IMR-90 (cell line): Measurements from ENCODE around the gene SLC37A1. TPM values are rescaled to one million over a fixed set of nuclear protein-coding genes. Genes with fewer than 3 reads are reported as not detected.

ENCODE experiments used
- ATAC-seq: fragments of 200-7000 bp; cut with Tn5 transposase; 2 replicates; pipeline ENCODE4 v1.9.1; 2020; ENCODE audit warnings: low read depth, mild to moderate bottlenecking, moderate library complexity
- BruUV-seq: library from RNA; stranded (reverse); fragments of 400-500 nt; replicated peaks from 2 replicates; lab custom pipeline; 2021; lab: Mats Ljungman, UMichigan
- CTCF ChIA-PET: fragments of 300-600 bp; formaldehyde crosslinking; extraction: SDS; loops from one replicate; lab custom pipeline; 2021; ENCODE audit warnings: antibody characterized with exemption; lab: Yijun Ruan, JAX
- POLR2A ChIA-PET: fragments of 300-600 bp; sonication (Branson Sonifier 250); formaldehyde crosslinking; loops from one replicate; lab custom pipeline; 2022; ENCODE audit warnings: antibody characterized with exemption; ENCODE audit not compliant: unreplicated experiment; lab: Charles Lee
- DNase-seq: peaks from one replicate; pipeline ENCODE4 v3.0.0; 2013
- H2AFZ ChIP-seq: replicated peaks from 2 replicates; pipeline ENCODE3; 2013; ENCODE audit warnings: low read length, mild to moderate bottlenecking; ENCODE audit not compliant: poor library complexity
- H2AK5ac ChIP-seq: 2 replicates; pipeline ENCODE4 v1.6.1; 2013; ENCODE audit warnings: low read depth, low read length, inconsistent platforms
- H2AK9ac ChIP-seq: replicated peaks from 2 replicates; pipeline ENCODE3; 2013; ENCODE audit warnings: mild to moderate bottlenecking, low read depth, low read length, moderate library complexity; ENCODE audit not compliant: poor library complexity
- H2BK120ac ChIP-seq: 2 replicates; pipeline ENCODE4 v1.6.1; 2013; ENCODE audit warnings: low read depth, low read length, inconsistent platforms
- H2BK15ac ChIP-seq: 3 replicates; pipeline ENCODE4 v1.6.1; 2013; ENCODE audit warnings: low read depth, low read length, inconsistent platforms
- H2BK20ac ChIP-seq: 2 replicates; pipeline ENCODE4 v1.6.1; 2013; ENCODE audit warnings: low read depth, mild to moderate bottlenecking, inconsistent platforms, low read length, moderate library complexity
- H2BK5ac ChIP-seq: 2 replicates; pipeline ENCODE4 v1.6.1; 2013; ENCODE audit warnings: mild to moderate bottlenecking, low read depth, low read length, inconsistent platforms; ENCODE audit not compliant: poor library complexity, severe bottlenecking
- H3K14ac ChIP-seq: replicated peaks from 2 replicates; pipeline ENCODE4 v1.6.1; 2013; ENCODE audit warnings: low read depth, low read length, inconsistent platforms
- H3K18ac ChIP-seq: 2 replicates; pipeline ENCODE4 v1.6.1; 2013; ENCODE audit warnings: low read depth, low read length, control low read depth
- H3K23ac ChIP-seq: 2 replicates; pipeline ENCODE4 v1.6.1; 2013; ENCODE audit warnings: low read depth, low read length, inconsistent platforms
- H3K27ac ChIP-seq: 2 replicates; pipeline ENCODE4 v1.5.1; 2013; ENCODE audit warnings: mild to moderate bottlenecking, control low read depth, low read length; ENCODE audit not compliant: insufficient read depth
- H3K27me3 ChIP-seq: 2 replicates; pipeline ENCODE4 v1.6.1; 2013; ENCODE audit warnings: low read length; ENCODE audit not compliant: control insufficient read depth, insufficient read depth
- H3K36me3 ChIP-seq: 2 replicates; pipeline ENCODE4 v1.6.1; 2013; ENCODE audit warnings: low read length, mixed read lengths; ENCODE audit not compliant: control insufficient read depth, insufficient read depth
- H3K4ac ChIP-seq: 2 replicates; pipeline ENCODE4 v1.6.1; 2013; ENCODE audit warnings: low read depth, low read length, inconsistent platforms
- H3K4me1 ChIP-seq: 2 replicates; pipeline ENCODE4 v1.6.1; 2013; ENCODE audit warnings: low read length, mixed read lengths; ENCODE audit not compliant: control insufficient read depth, insufficient read depth
- H3K4me2 ChIP-seq: 2 replicates; pipeline ENCODE4 v1.6.1; 2013; ENCODE audit warnings: low read depth, mild to moderate bottlenecking, control low read depth, low read length, moderate library complexity
- H3K4me3 ChIP-seq: 2 replicates; pipeline ENCODE4 v1.5.1; 2013; ENCODE audit warnings: low read depth, mild to moderate bottlenecking, control low read depth, low read length, moderate library complexity; ENCODE audit not compliant: insufficient read depth
- H3K56ac ChIP-seq: 2 replicates; pipeline ENCODE4 v1.6.1; 2013; ENCODE audit warnings: low read length, inconsistent platforms; ENCODE audit not compliant: insufficient read depth; ENCODE audit errors: extremely low read depth
- H3K79me1 ChIP-seq, 2 experiments: 2 replicates each; pipeline ENCODE4 v1.6.1; 2013; ENCODE audit warnings: low read length in 2 of 2, inconsistent platforms in 1 of 2, low read depth in 1 of 2
- H3K9ac ChIP-seq: 2 replicates; pipeline ENCODE4 v1.6.1; 2013; ENCODE audit warnings: low read depth, low read length, control low read depth
- H3K9me1 ChIP-seq: 2 replicates; pipeline ENCODE4 v1.6.1; 2013; ENCODE audit warnings: low read length, inconsistent platforms; ENCODE audit not compliant: insufficient read depth
- H3K9me3 ChIP-seq: 2 replicates; pipeline ENCODE4 v1.6.1; 2013; ENCODE audit warnings: low read length; ENCODE audit not compliant: control insufficient read depth, insufficient read depth
- H4K20me1 ChIP-seq: 2 replicates; pipeline ENCODE4 v1.6.1; 2013; ENCODE audit warnings: low read length, inconsistent platforms; ENCODE audit not compliant: insufficient read depth
- H4K5ac ChIP-seq: 2 replicates; pipeline ENCODE4 v1.6.1; 2013; ENCODE audit warnings: mild to moderate bottlenecking, low read depth, low read length, control low read depth
- H4K8ac ChIP-seq, 2 experiments: 2 replicates each; pipeline ENCODE4 v1.6.1; 2013; ENCODE audit warnings: low read depth in 2 of 2, low read length in 2 of 2, control low read depth in 1 of 2, inconsistent platforms in 1 of 2
- H4K91ac ChIP-seq: 2 replicates; pipeline ENCODE4 v1.6.1; 2013; ENCODE audit warnings: low read depth, low read length, inconsistent platforms; ENCODE audit not compliant: insufficient read depth
- BHLHE40 ChIP-seq: fragments of 150-350 bp; IDR thresholded peaks from 2 replicates; pipeline ENCODE4 v1.6.1; 2016; ENCODE audit warnings: mild to moderate bottlenecking, low read depth, low read length
- CEBPB ChIP-seq: IDR thresholded peaks from 2 replicates; pipeline ENCODE4 v1.6.1; 2012; ENCODE audit warnings: low read depth, low read length, improper control_type of control experiment
- CHD1 ChIP-seq: IDR thresholded peaks from 2 replicates; pipeline ENCODE4 v1.6.1; 2012; ENCODE audit warnings: low read depth, low read length, improper control_type of control experiment
- FOS ChIP-seq: fragments of 150-350 bp; IDR thresholded peaks from 2 replicates; pipeline ENCODE4 v1.6.1; 2016; ENCODE audit warnings: low read depth, low read length
- MAFK ChIP-seq: IDR thresholded peaks from 2 replicates; pipeline ENCODE4 v1.6.1; 2012; ENCODE audit warnings: low read depth, low read length, improper control_type of control experiment
- MAZ ChIP-seq: IDR thresholded peaks from 2 replicates; pipeline ENCODE4 v1.6.1; 2012; ENCODE audit warnings: low read depth, mild to moderate bottlenecking, low read length, improper control_type of control experiment, moderate library complexity, borderline replicate concordance
- MXI1 ChIP-seq: IDR thresholded peaks from 2 replicates; pipeline ENCODE4 v1.6.1; 2012; ENCODE audit warnings: low read depth, mild to moderate bottlenecking, low read length, moderate library complexity, borderline replicate concordance
- NFE2L2 ChIP-seq: fragments of 150-350 bp; IDR thresholded peaks from 2 replicates; pipeline ENCODE4 v1.6.1; 2016; ENCODE audit warnings: low read depth, mild to moderate bottlenecking, low read length
- POLR2A ChIP-seq: IDR thresholded peaks from 2 replicates; pipeline ENCODE4 v1.6.1; 2012; ENCODE audit warnings: mild to moderate bottlenecking, low read depth, low read length
- RAD21 ChIP-seq: IDR thresholded peaks from 2 replicates; pipeline ENCODE4 v1.6.1; 2012; ENCODE audit warnings: low read length, improper control_type of control experiment
- RCOR1 ChIP-seq: IDR thresholded peaks from 2 replicates; pipeline ENCODE4 v1.6.1; 2012; ENCODE audit warnings: mild to moderate bottlenecking, low read length, improper control_type of control experiment; ENCODE audit not compliant: insufficient replicate concordance
- RFX5 ChIP-seq: IDR thresholded peaks from 2 replicates; pipeline ENCODE4 v1.8.0; 2012; ENCODE audit warnings: low read depth, mild to moderate bottlenecking, low read length, moderate library complexity
- SMC3 ChIP-seq: fragments of 150-350 bp; IDR thresholded peaks from 2 replicates; pipeline ENCODE4 v1.6.1; 2016; ENCODE audit warnings: low read depth, mild to moderate bottlenecking, antibody characterized with exemption, low read length, moderate library complexity
- USF2 ChIP-seq: fragments of 150-350 bp; IDR thresholded peaks from 2 replicates; pipeline ENCODE4 v1.6.1; 2017; ENCODE audit warnings: mild to moderate bottlenecking, antibody characterized with exemption, low read length, low read depth
- WGBS, 2 experiments: methylation state at CpG; one replicate each; pipeline versions ENCODE4 v1.1.5 to v1.1.7; 2013; ENCODE audit warnings: missing lambda C conversion rate in 2 of 2; ENCODE audit not compliant: insufficient read length in 1 of 2; ENCODE audit errors: extremely low coverage in 2 of 2; 5-methylcytosine and 5-hydroxymethylcytosine counted together
- dilution Hi-C: fragments of 300-500 bp; cut with HindIII; formaldehyde crosslinking; loops from one replicate; pipeline ENCODE4 v1.14.3; 2018; ENCODE audit warnings: low sequenced_read_pairs; ENCODE audit not compliant: unreplicated experiment
- in situ Hi-C: fragments of 300-500 bp; cut with MboI; formaldehyde crosslinking; loops from 3 replicates; pipeline ENCODE4 v1.14.3; 2019; ENCODE audit warnings: low sequenced_read_pairs, inconsistent platforms, mixed read lengths
- intact Hi-C: fragments of 100-400 bp; cut with micrococcal nuclease; formaldehyde crosslinking; loops from 2 replicates; pipeline ENCODE4 v1.10.0; 2022
- polyA plus RNA-seq, 3 experiments: library from polyadenylated mRNA; depleted of rRNA; stranded (reverse); fragments of >200 nt; gene quantifications; 2 replicates each; pipeline ENCODE4 v1.2.3, GENCODE V29; 2012; ENCODE audit warnings: low replicate concordance in 1 of 3
- total RNA-seq: library from RNA; depleted of rRNA; stranded (reverse); fragments of >200 nt; gene quantifications from 2 replicates; pipeline ENCODE4 v1.2.3, GENCODE V29; 2012
- TF ChIP-seq, protein P1 (sequence below): conservative IDR thresholded peaks from 2 replicates; pipeline ENCODE4 v1.5.1; 2012; ENCODE audit warnings: mild to moderate bottlenecking, low read depth, low read length, improper control_type of control experiment
- TF ChIP-seq, protein P2 (sequence below): fragments of 150-350 bp; IDR thresholded peaks from 2 replicates; pipeline ENCODE4 v1.6.1; 2016; ENCODE audit warnings: low read depth, mild to moderate bottlenecking, low read length, moderate library complexity, borderline replicate concordance

The SLC37A1 gene
- total and polyA plus RNA-seq, 2 of the 4 experiments (the other 2 are of a cell fraction) = 0.36 to 0.48 TPM

- Histone ChIP-seq H2BK120ac (no peak overlapping the region), H4K91ac (no peak overlapping the region), H3K9ac (no peak overlapping the region), H3K4me1 (no peaks in the 10 kb centered on the region), H3K36me3 (no peaks in the 10 kb centered on the region), H3K9me3 (no peaks in the 10 kb centered on the region; the same call in 1 of the 2 replicates), H2AK5ac (no peak overlapping the region), H3K9me1 (no peaks in the 10 kb centered on the region), H4K8ac (no peak overlapping the region), H3K4me2 (no peak overlapping the region), H3K4ac (no peak overlapping the region), H4K5ac (no peak overlapping the region), H2BK20ac (no peak overlapping the region), H3K14ac (no peak overlapping the region), H4K20me1 (no peaks in the 10 kb centered on the region), H2AK9ac (no peak overlapping the region), H3K4me3 (no peak overlapping the region), H3K27ac (no peak overlapping the region), H3K27me3 (peaks cover 23% of the 10 kb centered on the region; the same call in 1 of the 2 replicates), H3K79me1 (no peaks in the 10 kb centered on the region), H2BK5ac (no peak overlapping the region), H3K23ac (no peak overlapping the region), H3K56ac (no peak overlapping the region), H3K18ac (no peak overlapping the region), H2BK15ac (no peak overlapping the region), H2AFZ (no peak overlapping the region)
- CTCF ChIA-PET = no interaction called here
- ATAC-seq (no peak), DNase-seq (no peak)
- in situ Hi-C loops = no loop called here
- intact Hi-C loops = no loop called here
- BruUV-seq = no TSS peak
- dilution Hi-C loops = no loop called here
- POLR2A ChIA-PET = no interaction called here
- TF ChIP-seq MXI1 (no peak), RFX5 (no peak), MAFK (no peak), CEBPB (no peak), RAD21 (no peak), BHLHE40 (no peak), CHD1 (no peak), SMC3 (no peak), RCOR1 (no peak), POLR2A (no peak), FOS (no peak), USF2 (no peak), NFE2L2 (no peak), MAZ (no peak)
- TF ChIP-seq, protein P1, sequence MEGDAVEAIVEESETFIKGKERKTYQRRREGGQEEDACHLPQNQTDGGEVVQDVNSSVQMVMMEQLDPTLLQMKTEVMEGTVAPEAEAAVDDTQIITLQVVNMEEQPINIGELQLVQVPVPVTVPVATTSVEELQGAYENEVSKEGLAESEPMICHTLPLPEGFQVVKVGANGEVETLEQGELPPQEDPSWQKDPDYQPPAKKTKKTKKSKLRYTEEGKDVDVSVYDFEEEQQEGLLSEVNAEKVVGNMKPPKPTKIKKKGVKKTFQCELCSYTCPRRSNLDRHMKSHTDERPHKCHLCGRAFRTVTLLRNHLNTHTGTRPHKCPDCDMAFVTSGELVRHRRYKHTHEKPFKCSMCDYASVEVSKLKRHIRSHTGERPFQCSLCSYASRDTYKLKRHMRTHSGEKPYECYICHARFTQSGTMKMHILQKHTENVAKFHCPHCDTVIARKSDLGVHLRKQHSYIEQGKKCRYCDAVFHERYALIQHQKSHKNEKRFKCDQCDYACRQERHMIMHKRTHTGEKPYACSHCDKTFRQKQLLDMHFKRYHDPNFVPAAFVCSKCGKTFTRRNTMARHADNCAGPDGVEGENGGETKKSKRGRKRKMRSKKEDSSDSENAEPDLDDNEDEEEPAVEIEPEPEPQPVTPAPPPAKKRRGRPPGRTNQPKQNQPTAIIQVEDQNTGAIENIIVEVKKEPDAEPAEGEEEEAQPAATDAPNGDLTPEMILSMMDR = no peak
- TF ChIP-seq, protein P2, sequence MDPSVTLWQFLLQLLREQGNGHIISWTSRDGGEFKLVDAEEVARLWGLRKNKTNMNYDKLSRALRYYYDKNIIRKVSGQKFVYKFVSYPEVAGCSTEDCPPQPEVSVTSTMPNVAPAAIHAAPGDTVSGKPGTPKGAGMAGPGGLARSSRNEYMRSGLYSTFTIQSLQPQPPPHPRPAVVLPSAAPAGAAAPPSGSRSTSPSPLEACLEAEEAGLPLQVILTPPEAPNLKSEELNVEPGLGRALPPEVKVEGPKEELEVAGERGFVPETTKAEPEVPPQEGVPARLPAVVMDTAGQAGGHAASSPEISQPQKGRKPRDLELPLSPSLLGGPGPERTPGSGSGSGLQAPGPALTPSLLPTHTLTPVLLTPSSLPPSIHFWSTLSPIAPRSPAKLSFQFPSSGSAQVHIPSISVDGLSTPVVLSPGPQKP = no peak
- WGBS, 2 experiments = no CpG with 5 or more reads among the region's 4 CpGs
Observed at GRCh38 chr21:42489991-42490390, 23.7 kb upstream of the SLC37A1 start.
